ENCODE measurements around the gene PCBP3.

Gene PCBP3

DNA sequence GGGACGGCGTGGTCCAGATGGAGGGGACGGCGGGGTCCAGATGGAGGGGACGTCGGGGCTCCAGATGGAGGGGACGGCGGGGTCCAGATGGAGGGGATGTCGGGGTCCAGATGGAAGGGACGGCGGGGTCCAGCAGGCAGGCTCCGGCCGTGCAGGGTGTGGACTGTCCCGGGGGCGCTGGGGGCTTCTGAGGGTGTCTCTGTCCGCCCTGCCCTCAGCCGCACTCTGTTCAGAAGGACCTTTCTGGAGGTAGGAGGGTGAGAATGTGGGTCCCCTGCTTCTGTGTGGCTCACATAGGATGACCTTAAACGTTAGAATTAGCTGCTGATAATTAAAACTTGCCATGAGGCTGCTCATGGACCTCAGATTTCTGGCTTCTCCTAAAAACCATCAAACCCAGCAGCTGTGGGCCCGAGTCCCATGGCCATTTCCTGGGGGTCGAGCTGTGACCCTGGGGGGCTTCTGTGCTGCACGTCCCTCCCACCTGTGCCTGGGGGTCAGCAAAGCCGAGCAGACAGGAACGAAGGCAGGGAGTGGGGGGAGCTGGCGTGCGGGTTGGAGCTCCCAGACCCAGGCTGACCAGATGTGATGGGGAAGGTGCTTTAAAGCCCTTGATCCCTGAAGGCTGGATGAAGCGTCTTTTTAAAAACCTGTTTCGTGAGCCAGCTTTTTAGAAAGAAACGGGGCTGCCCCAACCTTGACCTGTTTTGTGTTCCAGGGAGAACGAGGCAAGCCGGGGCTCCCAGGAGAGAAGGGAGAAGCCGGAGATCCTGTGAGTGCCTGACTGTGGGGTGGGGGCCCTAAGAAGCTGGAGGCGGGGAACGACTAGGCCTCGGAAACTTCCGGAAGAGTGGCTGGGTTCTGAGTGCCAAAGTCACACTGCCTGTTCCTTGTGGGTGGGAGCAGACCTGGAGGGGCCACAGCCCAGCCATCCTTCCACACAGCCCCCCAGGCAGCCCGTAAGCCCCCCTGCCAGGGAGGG is 345.1 kb downstream of the PCBP3 start:
- H3K27ac ChIP-seq: no peak overlapping the region
- TF ChIP-seq, protein P1, sequence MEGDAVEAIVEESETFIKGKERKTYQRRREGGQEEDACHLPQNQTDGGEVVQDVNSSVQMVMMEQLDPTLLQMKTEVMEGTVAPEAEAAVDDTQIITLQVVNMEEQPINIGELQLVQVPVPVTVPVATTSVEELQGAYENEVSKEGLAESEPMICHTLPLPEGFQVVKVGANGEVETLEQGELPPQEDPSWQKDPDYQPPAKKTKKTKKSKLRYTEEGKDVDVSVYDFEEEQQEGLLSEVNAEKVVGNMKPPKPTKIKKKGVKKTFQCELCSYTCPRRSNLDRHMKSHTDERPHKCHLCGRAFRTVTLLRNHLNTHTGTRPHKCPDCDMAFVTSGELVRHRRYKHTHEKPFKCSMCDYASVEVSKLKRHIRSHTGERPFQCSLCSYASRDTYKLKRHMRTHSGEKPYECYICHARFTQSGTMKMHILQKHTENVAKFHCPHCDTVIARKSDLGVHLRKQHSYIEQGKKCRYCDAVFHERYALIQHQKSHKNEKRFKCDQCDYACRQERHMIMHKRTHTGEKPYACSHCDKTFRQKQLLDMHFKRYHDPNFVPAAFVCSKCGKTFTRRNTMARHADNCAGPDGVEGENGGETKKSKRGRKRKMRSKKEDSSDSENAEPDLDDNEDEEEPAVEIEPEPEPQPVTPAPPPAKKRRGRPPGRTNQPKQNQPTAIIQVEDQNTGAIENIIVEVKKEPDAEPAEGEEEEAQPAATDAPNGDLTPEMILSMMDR (conservative IDR thresholded peaks at IDR 0.05): no peak

DNA sequence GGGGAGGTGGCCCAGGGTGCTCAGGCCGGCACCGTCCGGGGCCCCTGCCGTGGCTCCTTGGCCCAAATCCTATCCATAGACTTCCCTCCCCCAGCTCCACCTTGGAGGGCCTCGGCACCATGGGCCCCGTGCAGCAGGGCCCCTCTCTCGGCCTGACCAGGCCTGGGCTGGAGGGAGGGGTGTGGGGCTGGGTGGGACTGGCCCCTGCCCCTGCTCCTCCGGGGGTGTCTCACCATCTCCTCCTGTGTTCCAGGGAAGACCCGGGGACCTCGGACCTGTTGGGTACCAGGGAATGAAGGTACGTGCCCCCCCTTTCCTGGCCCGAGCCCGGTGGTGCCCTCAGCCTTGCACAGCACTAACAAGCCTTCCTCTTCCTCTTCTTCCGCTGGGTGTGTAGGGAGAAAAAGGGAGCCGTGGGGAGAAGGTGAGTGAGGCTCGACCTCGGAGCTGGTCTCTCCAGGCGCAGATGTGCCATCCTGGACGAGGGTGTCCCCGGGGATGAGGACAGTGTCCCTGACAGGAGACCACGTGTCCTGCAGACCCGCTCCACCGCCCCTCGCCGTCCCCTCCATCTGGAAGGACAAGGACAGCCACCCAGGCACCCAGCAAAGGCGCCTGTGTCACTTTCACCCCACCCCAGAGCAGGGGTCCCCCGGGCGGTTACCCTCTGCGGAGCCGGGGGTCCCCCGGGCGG is 346.0 kb downstream of the PCBP3 start:
- no peak overlapping the region for H3K27ac ChIP-seq
- TF ChIP-seq, protein P1 (conservative IDR thresholded peaks at IDR 0.05): no peak

DNA sequence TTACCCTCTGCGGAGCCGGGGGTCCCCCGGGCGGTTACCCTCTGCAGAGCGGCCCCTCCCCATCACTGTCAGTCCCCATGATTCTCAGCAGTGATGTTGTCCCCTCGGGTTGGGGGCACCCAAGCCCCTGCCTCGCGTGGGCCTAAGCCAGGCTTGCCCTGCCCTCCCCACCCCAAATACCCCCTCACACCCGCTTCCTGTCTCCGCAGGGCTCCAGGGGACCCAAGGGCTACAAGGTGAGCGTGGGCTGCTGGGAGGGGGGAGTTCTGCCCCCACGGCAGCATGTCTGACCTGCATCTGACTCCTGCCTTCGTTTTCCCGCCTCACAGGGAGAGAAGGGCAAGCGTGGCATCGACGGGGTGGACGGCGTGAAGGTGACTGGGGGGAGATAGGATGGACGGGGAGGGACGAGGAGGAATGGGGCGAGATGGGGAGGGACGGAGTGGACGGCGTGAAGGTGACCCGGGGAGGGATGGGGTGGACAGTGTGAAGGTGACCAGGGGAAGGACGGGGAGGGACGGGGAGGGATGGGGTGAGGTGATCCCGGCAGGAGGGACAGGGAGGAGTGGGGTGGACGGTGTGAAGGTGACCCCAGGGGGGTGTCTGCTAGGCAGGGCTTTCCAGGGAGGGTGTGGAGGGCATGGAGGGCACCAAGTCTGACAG is 346.7 kb downstream of the PCBP3 start:
- H3K27ac ChIP-seq: no peak overlapping the region
- TF ChIP-seq, protein P1 (conservative IDR thresholded peaks at IDR 0.05): no peak

DNA sequence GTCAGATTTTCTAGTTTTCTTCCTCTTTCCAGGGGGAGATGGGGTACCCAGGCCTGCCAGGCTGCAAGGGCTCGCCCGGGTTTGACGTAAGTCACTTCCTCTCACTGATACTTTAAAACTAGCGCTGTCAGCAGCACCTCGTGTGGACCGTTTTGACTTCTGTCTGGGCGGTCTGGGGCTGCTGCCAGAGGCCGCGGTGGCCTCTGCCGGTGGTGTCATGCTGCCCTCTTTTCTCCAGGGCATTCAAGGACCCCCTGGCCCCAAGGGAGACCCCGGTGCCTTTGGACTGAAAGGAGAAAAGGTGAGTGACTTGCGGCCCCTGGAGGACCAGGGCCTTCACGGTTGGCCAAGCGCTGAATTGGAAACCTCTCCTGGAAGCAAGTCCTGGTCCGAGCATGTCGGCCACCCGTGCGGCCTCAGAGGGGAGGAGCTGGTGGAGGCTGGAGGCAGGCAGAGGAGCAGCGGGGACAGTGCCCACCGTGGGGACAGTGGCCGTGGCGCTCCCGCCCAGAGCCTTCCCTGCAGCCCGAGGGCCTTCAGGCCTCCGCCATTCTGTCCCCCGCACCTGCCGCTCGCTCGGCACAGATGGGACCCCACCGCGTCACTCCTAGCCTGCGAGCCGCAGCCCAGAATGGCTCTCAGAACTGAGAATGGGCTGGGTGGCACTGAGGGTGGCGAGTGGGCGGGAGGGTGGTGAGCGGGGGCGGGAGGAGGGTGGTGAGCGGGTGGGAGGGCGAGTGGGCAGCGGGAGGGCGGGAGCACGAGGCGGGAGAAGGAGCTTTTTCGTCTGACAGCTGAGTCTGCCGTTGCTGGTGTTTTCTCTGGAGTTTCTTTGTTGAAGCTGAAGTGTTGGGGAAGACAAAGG is 347.4 kb downstream of the PCBP3 start:
- TF ChIP-seq, protein P1 (conservative IDR thresholded peaks at IDR 0.05): no peak
- H3K27ac ChIP-seq: no peak overlapping the region

DNA sequence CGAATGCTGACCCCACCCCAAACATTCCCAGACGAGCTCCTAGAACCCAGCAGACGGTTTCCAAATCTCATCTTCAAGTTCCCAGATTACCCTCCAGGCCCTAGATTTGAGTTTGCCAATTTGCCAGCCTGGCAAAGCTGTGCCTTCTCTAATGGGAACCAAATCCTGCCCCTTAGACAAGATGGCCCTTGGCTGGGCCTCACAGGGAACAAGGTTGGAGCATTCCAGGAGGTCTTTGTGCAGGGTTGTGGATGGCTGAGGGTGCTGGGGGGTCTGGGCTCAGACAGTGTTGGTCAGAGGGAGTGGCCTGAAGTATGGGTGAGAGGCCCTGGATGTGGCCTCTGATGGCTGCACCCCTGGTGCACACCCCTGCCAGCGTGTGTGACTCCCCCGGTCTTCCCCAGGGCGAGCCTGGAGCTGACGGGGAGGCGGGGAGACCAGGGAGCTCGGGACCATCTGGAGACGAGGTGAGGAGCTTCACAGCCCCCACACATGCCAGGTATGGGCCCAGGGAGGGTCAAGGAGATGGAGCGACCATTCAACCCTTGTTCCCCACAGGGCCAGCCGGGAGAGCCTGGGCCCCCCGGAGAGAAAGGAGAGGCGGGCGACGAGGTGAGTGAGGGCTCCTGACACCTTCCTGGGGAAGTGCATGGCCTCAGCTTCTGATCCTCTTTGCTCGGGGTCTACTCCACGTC is 348.2 kb downstream of the PCBP3 start:
- no peak overlapping the region for H3K27ac ChIP-seq
- TF ChIP-seq, protein P1 (conservative IDR thresholded peaks at IDR 0.05): no peak
